GM19372 (cell line): ENCODE data around the gene TPM1.

Experiments used
- ATAC-seq: cut with Tn5 transposase; IDR thresholded peaks from one replicate; pipeline ENCODE4 v1.9.1; 2021; ENCODE audit warnings: mild to moderate bottlenecking, low read depth, moderate library complexity; ENCODE audit not compliant: unreplicated experiment

TPM1 gene

GRCh38 chr15:63015618-63016017 lies 26.9 kb upstream of the TPM1 start:
- ATAC-seq, result no peak

GRCh38 chr15:63016234-63016633 lies 26.3 kb upstream of the TPM1 start:
- no peak for ATAC-seq

DNA sequence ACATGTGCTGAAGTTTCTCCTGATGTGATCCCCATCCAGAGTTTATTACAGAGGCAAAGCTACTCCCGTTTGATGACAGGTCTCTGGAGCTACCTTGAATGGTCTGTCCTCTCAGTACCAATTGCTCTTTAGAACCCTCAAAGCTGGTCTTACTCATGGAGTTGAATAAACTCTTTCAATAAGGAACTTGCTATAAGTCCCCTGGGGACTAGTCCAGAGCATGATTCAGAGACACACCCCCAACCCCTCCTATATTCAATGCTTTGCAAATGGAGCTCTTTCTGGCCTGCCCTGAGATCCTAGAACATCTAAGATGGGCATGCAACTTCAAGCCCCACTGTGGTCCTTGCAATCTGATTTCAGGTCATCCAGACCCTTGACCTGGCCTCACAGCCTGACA lies 23.9 kb upstream of the TPM1 start:
- ATAC-seq, result no peak

DNA sequence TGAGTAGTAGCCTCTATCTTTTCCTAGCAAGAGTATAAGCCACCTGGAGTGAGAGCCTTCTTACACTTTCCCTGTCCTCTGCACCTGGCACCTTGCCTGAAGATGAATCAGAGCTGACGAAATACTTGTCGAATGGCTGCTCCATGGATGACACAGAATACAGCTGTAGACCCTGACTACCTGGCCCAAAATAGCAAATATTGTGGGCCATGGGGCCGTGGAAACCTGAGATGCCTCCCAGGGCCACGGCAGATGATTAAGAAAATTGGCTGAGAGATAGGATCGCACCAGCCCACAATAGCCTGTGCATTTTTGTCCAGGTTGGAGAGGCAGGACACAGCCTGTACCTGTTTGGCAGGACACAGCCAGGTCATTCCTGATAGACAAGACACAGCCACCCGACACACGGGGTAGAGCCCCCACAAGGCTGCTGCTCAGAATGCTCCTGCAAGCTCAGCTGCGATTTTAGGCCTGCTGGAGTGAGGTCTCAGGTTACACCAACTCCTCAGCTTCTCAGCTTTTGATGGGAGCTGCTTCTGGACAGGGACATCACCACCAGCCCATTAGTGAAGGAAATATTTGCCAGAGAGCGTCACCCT lies 22.9 kb upstream of the TPM1 start:
- ATAC-seq, result no peak

DNA sequence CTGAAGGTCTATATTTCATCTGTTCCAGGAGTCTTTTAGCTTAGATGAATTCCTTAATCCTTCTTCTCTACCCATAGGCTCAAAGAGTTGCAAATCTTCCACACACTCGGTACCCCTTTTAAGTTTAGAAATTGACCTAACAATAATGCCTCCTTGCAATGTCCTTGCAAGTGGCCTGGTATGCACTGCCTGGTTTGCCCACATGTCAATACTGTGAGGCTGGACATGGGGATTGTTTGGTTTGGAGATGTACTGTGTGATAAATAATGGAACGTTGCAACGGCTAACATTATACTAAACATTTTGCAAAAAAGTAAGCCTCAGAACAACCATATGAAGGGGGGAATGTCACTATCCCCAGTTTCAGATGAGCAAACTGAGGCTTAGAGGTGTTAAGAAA lies 22.4 kb upstream of the TPM1 start:
- no peak for ATAC-seq

DNA sequence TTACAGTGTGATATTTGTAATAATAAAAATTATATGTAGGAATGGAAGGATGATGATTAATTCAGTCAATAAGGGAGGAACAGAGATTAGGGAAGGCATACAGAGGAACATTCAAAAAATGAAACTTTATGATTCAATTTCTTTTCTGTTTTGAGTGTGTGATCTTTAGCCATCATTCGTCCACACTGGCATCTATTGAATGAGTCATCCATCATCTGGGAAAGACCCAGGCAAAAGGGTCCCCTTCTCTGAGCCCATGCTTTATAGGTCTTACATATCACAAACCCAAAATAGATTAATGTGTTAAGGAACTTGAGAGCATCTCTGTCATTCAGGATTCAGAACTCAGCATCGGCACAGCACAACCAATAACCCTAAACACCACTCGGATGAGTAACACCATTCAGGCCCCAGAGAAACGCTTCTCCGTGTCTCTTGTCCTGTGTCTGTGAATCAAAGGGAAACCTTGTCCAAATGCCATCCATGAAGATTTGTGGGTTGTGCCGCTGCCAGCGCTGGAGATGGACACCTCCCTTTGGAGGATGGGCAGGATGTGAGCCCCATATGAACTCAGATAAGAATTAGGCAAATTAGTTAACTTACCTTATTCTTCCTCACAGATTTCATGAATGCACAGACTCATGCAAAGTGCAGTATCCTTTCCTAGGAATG lies 21.7 kb upstream of the TPM1 start:
- no peak for ATAC-seq

- no peak for ATAC-seq
These were observed 20.4 kb upstream of the TPM1 start for GRCh38 chr15:63022181-63022580.

GRCh38 chr15:63022663-63023062 lies 19.9 kb upstream of the TPM1 start:
- no peak for ATAC-seq

DNA sequence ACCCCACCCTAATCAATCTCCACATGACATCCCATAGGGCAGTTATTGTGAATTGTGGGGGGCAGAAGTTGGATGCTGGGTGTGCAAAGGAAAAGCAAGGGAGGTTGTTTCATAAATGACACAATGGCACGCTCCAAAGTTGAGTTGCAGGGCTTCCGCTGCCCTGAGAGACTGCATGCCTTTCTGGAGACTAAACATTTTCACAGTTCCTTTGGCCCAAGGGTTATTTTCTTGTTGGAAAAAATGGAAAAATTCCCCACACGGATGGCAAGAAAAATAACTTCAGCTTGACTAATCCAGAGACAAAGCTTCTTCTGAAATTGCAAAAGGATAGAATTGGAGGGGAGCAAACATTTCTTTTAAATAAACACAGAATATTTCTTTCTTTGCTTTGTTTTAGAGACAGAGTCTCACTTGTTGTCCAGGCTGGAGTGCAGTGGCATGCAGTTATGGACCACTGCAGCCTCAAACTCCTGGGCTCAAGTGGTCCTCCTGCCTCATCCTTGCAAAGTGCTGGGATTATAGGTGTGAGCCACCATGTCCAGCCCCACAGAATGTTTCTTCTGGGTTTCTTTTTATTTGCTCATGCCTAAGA lies 19.1 kb upstream of the TPM1 start:
- ATAC-seq, result no peak

DNA sequence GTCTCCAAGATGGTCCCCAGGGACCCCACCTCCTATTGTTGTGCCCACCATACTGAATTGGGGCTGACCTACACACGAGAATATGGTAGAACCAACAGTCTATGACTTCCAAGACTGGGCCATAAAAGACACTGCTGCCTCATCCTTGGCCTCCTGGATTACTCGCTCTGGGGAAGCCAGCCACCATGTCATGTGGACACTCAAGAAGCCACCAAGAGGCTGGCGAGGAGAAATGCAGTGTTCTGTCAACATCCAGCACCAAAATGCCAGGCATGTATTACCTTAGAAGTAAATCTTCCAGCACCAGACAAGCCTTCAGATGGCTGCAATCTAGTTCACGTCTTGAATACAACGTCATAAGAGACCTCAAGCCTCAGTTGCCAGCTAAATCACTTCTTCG lies 17.1 kb upstream of the TPM1 start:
- ATAC-seq, result no peak

DNA sequence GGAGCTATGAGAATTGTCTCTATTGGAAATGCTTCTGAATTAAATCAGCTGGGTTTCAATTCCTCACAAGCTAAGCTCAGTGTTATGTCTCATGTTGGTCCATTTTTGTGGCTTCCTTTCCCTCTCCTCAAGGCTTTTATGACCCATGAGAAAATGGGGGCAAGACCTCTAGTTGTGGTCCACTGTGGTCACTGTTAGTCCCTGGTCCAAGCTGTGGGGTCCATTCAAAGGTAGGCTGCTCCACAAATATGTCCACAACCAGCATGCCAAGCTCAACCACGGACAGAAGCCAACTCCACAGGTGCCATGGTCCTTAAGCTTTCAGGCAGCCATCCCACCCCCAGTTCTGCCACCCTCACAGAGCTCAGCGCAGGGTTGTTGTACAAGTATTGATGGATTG lies 14.9 kb upstream of the TPM1 start:
- ATAC-seq, result no peak

DNA sequence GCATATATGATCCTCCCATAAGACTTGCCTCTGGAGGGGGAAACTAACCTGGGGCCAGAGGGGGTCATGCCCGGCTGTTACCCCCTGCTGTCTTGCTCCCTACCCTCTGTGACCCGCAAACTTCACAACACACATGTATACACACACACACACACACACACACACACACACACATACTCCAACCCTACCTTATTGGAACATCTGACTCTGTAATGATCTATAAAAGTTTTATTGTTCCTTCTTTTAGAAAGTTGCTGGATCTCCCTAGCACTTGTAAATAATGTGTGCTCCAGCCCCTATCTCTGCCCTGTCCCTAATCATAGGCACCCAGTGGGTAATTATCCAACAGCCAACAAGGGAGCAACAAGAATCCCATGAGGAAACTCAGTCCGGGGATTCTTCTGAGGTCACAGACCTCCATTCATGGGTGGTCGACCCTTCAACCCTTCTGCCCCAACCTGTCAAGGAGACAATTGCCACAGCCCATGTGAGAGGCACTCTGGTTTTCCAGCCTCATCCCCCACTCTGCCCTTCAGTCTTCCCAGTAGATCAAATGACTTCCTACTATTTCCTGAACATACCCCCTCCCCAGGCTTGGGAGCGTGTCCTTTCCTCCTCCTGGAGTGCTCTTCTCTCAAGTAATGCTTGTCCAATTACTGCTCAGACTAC lies 14.0 kb upstream of the TPM1 start:
- ATAC-seq, result no peak

- no peak for ATAC-seq
These were observed 12.9 kb upstream of the TPM1 start for GRCh38 chr15:63029676-63030075.

DNA sequence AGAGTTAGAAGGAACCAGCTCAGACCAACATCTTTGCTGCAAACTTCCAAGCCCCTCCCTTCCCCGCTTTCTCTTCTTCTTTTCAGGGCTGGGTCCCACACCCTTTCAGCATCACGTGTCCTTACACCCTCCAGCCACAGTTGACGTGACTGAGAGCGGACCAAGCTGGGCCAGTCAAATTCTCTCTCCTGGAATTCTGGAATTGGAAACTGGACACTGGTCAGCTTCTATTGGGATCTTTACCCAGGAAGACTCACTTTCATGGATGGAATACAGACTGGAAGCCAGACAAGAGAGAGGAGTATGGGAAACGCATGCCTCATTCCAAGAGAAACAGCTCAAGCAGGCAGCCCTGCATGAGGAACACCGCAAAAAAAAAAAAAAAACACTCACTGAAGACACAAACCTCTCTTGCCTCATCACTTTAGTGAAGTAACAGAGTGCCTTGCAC lies 12.4 kb upstream of the TPM1 start:
- ATAC-seq, result no peak

DNA sequence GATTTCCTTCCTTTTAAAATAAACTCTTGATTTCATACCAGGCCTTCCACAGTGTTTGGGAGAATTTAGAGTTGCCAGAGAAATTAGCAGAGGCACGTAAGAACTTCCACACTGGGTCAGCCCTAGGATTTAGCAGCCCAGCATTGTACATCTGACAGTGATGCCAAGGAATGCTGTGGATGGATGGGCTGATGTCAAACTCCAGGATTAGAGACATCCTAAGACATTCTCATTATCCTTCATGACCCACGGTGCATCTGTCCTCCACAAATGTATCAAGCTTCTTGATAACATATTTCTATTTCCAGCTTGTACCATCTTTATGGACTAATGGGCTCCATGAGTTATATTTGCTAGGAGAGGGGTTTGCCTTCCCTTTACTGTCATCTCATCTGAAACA lies 8.0 kb upstream of the TPM1 start:
- no peak for ATAC-seq

GRCh38 chr15:63035253-63035652 lies 7.3 kb upstream of the TPM1 start:
- ATAC-seq, result no peak

DNA sequence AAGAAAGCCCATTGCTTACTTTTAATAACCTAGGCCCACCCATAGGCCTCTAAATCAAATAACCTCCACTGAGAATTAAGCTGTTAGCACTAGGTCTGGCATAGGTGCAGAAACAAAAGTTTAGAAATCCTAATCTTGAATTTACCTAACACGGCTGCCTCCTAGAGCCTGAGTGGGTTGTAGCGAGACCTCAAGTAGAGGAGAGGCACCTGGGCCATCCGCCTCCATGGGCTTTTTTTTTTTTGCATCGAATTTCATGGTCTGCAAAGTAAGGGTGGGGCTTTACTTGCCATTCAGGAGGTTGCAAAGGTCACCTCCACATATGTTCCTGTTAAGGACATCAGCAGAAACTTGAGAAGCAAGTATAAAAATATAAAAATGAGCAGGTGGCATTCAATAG lies 6.6 kb upstream of the TPM1 start:
- no peak for ATAC-seq

- ATAC-seq, result no peak
These were observed 4.4 kb upstream of the TPM1 start for GRCh38 chr15:63037976-63038720.

- no peak for ATAC-seq
These were observed 3.4 kb upstream of the TPM1 start for GRCh38 chr15:63038926-63039673.

DNA sequence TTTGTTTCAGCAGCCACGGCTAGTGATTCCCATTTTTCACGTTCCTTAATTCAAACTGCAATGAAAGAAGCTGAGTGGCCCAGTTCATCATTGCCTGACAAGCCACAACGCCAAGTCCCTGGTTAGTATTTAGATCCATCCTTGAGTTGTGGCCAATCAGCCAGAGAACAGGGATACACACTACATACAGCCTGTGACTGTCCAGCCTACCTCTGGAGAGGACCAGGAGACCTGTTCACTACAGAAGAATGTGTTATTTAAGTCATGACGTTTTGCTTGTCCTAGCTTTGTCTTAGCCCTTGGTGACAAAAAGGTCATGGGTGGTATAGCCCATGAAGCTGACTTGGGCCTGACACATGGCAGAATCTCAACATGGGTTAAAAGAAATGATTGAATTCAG lies 2.7 kb upstream of the TPM1 start:
- ATAC-seq, result no peak
